Vagina (tissue), 2 donors: ENCODE results near the gene EP400. TPM values are rescaled to one million over a fixed set of nuclear protein-coding genes. Genes with fewer than 3 reads are reported as not detected.

ENCODE experiments used
- DNase-seq, 2 donors: peaks; one replicate each; pipeline ENCODE4 v3.0.0-alpha.2; 2017; ENCODE audit errors: extremely low spot score in 2 of 2
- H3K27ac ChIP-seq: fragments of 200-600 bp; sonication (generic); one replicate; pipeline ENCODE4 v1.5.1; 2019
- H3K27me3 ChIP-seq: fragments of 200-600 bp; sonication (generic); one replicate; pipeline ENCODE4 v1.5.1; 2019
- H3K36me3 ChIP-seq, 2 donors: fragments of 200-600 bp; sonication (generic); one replicate each; pipeline ENCODE4 v1.5.1; 2017 to 2019
- H3K4me1 ChIP-seq: fragments of 200-600 bp; sonication (generic); one replicate; pipeline ENCODE4 v1.5.1; 2019
- H3K4me3 ChIP-seq, 2 donors: fragments of 200-600 bp; sonication (generic); 1 replicate in 1 of 2; 2 replicates in 1 of 2; pipeline ENCODE4 v1.5.1; 2016 to 2019
- H3K9me3 ChIP-seq: fragments of 200-600 bp; sonication (generic); one replicate; pipeline ENCODE4 v1.5.1; 2019
- CTCF ChIP-seq, 3 experiments: fragments of 450-650 bp in 2 of 3; fragments of 200-600 bp in 1 of 3; sonication (generic) in 1 of 3; IDR thresholded peaks; one replicate each; pipeline ENCODE4 v1.5.1; 2017 to 2019; ENCODE audit warnings: antibody characterized with exemption in 3 of 3, mild to moderate bottlenecking in 2 of 3, moderate library complexity in 2 of 3
- POLR2A ChIP-seq, 2 donors: fragments of 450-650 bp; IDR thresholded peaks; one replicate each; pipeline ENCODE4 v1.6.1; 2017; ENCODE audit warnings: antibody characterized with exemption in 2 of 2, mild to moderate bottlenecking in 2 of 2, moderate library complexity in 2 of 2
- POLR2AphosphoS5 ChIP-seq, 2 donors: sonication (generic); formaldehyde crosslinking; IDR thresholded peaks; one replicate each; pipeline ENCODE4 v1.9.0; 2017; ENCODE audit warnings: antibody characterized with exemption in 2 of 2, mild to moderate bottlenecking in 2 of 2, low read depth in 1 of 2; ENCODE audit not compliant: insufficient read depth in 1 of 2
- intact Hi-C: fragments of 100-400 bp; cut with DNase I; formaldehyde crosslinking; loops from one replicate; pipeline ENCODE4 v1.15.1; 2023
- total RNA-seq: library from RNA; depleted of rRNA; stranded (reverse); fragments of >200 nt; gene quantifications from one replicate; pipeline ENCODE4 v1.2.3, GENCODE V29; 2016

The EP400 gene
- total RNA-seq, 1 donor from 2014 or later: 35.6 TPM

DNA sequence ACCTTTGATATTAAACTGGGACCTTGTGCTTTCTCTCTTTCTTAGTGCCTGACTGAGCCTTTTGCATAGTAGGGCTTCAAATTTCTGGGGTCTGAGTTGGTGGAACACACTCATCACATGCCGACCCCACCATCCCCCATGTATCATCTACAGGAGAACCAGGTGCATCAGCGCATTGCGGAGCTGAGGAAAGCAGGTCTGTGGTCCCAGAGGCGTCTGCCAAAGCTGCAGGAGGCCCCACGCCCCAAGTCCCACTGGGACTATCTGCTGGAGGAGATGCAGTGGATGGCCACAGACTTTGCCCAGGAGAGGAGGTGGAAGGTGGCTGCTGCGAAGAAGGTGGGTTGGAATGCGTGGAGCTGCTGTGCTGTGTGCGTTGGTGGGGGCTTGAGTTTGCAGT is 37.8 kb downstream of the EP400 start:
- Histone ChIP-seq H3K4me3 (no peak overlapping the region), H3K36me3 (peaks cover 0 to 68% of the 10 kb centered on the region in 2 donors), H3K4me1 (no peaks in the 10 kb centered on the region), H3K9me3 (no peaks in the 10 kb centered on the region), H3K27me3 (no peaks in the 10 kb centered on the region), H3K27ac (no peak overlapping the region)
- TF ChIP-seq POLR2AphosphoS5 (IDR thresholded peaks at IDR 0.05; ENCODE audit: insufficient read depth in 1 of 2, low read depth in 1 of 2): no peak
- no peak for TF ChIP-seq CTCF (IDR thresholded peaks at IDR 0.05)
- no peak for TF ChIP-seq POLR2A (IDR thresholded peaks at IDR 0.05)
- intact Hi-C loops: no loop called here
- no peak for DNase-seq

- Histone ChIP-seq H3K4me1 (no peaks in the 10 kb centered on the region), H3K9me3 (no peaks in the 10 kb centered on the region), H3K4me3 (no peak overlapping the region), H3K36me3 (peaks cover 0 to 68% of the 10 kb centered on the region in 2 donors), H3K27ac (no peak overlapping the region), H3K27me3 (no peaks in the 10 kb centered on the region)
- intact Hi-C loops: no loop called here
- no peak for TF ChIP-seq CTCF (IDR thresholded peaks at IDR 0.05)
- no peak for TF ChIP-seq POLR2A (IDR thresholded peaks at IDR 0.05)
- TF ChIP-seq POLR2AphosphoS5 (IDR thresholded peaks at IDR 0.05; ENCODE audit: insufficient read depth in 1 of 2, low read depth in 1 of 2): no peak
- DNase-seq: no peak
These were observed 38.5 kb downstream of the EP400 start for GRCh38 chr12:131988054-131988796.

- H3K36me3 ChIP-seq: peaks cover 0 to 73% of the 10 kb centered on the region in 2 donors
- DNase-seq: no peak
These were observed 39.3 kb downstream of the EP400 start for GRCh38 chr12:131989021-131989420.

DNA sequence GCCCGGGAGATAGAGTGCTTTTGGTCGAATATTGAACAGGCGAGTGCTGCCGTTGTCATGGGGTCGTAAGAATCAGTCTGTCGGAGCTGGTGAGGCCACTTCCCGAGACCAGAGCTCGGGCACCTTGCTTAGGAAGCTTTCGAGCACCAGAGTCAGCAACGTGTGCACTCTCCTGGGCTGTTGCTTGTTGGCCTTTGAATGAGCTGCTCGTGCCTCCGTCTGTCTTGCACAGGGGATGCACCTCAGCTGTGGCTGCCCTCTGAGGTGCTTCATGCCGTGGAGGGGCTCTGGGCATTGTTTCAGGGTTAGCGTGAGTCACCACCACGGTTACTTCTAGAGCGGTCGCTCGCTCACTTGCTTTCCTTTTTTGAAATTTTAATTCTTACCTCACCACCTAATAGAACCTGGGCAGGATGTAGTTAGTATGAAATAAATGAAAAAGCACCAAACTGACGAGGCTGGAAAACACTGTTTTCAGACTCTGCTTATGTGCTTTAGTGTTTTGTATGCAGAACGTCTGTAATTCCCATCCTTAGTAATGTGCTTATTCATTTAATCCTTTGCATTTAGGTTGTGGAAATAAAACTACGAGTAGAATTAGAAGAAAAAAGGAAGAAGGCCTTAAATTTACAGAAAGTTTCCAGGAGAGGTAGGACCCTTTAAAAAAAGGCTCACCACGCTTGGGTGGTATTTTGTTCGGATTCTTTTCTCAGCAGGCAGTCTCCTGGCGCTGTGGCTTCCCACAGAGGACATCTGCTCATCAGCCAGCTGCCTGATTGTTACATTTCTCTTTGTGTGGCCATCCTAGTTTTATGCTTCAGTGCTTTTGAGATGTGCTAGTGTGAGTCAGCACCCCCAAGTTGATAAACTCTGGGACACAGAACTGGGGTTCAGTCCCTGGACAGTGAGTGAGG is 40.6 kb downstream of the EP400 start:
- H3K36me3 ChIP-seq: peaks cover 0 to 84% of the 10 kb centered on the region in 2 donors
- intact Hi-C loops: no loop called here
- H3K4me1 ChIP-seq: no peaks in the 10 kb centered on the region
- TF ChIP-seq CTCF (IDR thresholded peaks at IDR 0.05) (no peak), POLR2AphosphoS5 (IDR thresholded peaks at IDR 0.05; ENCODE audit: insufficient read depth in 1 of 2, low read depth in 1 of 2) (no peak), POLR2A (IDR thresholded peaks at IDR 0.05) (no peak)
- no peaks in the 10 kb centered on the region for H3K9me3 ChIP-seq
- no peak overlapping the region for H3K27ac ChIP-seq
- H3K27me3 ChIP-seq: no peaks in the 10 kb centered on the region
- no peak overlapping the region for H3K4me3 ChIP-seq
- no peak for DNase-seq

More at GRCh38 chr12:131989021-131989420, 39.3 kb downstream of the EP400 start:
- Histone ChIP-seq H3K4me3 (no peak overlapping the region), H3K9me3 (no peaks in the 10 kb centered on the region), H3K27me3 (no peaks in the 10 kb centered on the region), H3K4me1 (no peaks in the 10 kb centered on the region), H3K27ac (no peak overlapping the region)
- TF ChIP-seq POLR2AphosphoS5 (IDR thresholded peaks at IDR 0.05; ENCODE audit: insufficient read depth in 1 of 2, low read depth in 1 of 2): no peak
- intact Hi-C loops: no loop called here

DNA sequence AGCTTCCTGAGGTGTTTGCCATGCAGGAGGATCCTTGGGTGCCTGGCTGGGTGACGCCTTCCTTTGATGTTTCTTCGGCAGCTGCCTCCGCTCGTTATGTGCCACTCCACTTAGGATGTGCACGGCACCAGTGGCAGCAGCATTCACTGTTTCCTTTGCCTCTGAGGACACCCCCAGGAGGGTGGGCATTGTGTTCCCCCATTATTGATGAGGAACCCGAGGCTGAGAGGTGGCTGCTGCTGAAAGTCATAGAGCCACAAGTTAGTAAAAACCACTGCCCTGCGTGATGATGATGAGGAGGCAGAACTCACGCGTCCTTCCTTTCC is 41.2 kb downstream of the EP400 start:
- intact Hi-C loops: no loop called here
- no peaks in the 10 kb centered on the region for H3K27me3 ChIP-seq
- no peaks in the 10 kb centered on the region for H3K4me1 ChIP-seq
- TF ChIP-seq POLR2AphosphoS5 (IDR thresholded peaks at IDR 0.05; ENCODE audit: insufficient read depth in 1 of 2, low read depth in 1 of 2): no peak
- no peak for TF ChIP-seq POLR2A (IDR thresholded peaks at IDR 0.05)
- no peak for TF ChIP-seq CTCF (IDR thresholded peaks at IDR 0.05)
- H3K27ac ChIP-seq: no peak overlapping the region
- peaks cover 0 to 84% of the 10 kb centered on the region in 2 donors for H3K36me3 ChIP-seq
- no peak overlapping the region for H3K4me3 ChIP-seq
- no peaks in the 10 kb centered on the region for H3K9me3 ChIP-seq
- no peak for DNase-seq
